Natural killer cell (primary cell): ENCODE measurements around the gene SMCHD1. TPM values are rescaled to one million over a fixed set of nuclear protein-coding genes. Genes with fewer than 3 reads are reported as not detected.

Experiments
- ATAC-seq, 3 donors: fragments of 150-1000 bp in 2 of 3; fragments of 200-7000 bp in 1 of 3; cut with Tn5 transposase; 1 replicate in 1 of 3; 2 replicates in 2 of 3; pipeline ENCODE4 v1.10.0; 2021; ENCODE audit warnings: mild to moderate bottlenecking in 2 of 3, moderate library complexity in 2 of 3
- DNase-seq, 2 donors: peaks; one replicate each; pipeline versions ENCODE4 v3.0.0 to v3.0.0-alpha.2; 2013 to 2021; ENCODE audit warnings: mixed read lengths in 1 of 2
- H3K27ac ChIP-seq: one replicate; pipeline ENCODE4 v1.5.1; 2013; ENCODE audit warnings: mild to moderate bottlenecking, low read length
- H3K27me3 ChIP-seq: one replicate; pipeline ENCODE4 v1.6.1; 2013; ENCODE audit warnings: low read length; ENCODE audit not compliant: control insufficient read depth, insufficient read depth
- H3K36me3 ChIP-seq: one replicate; pipeline ENCODE4 v1.6.1; 2013; ENCODE audit warnings: low read length; ENCODE audit not compliant: control insufficient read depth, insufficient read depth
- H3K4me1 ChIP-seq: one replicate; pipeline ENCODE4 v1.6.1; 2013; ENCODE audit warnings: low read length; ENCODE audit not compliant: control insufficient read depth, insufficient read depth
- H3K4me3 ChIP-seq: one replicate; pipeline ENCODE4 v1.5.1; 2013; ENCODE audit warnings: low read length
- H3K9me3 ChIP-seq: one replicate; pipeline ENCODE4 v1.6.1; 2013; ENCODE audit warnings: low read length; ENCODE audit not compliant: control insufficient read depth, insufficient read depth
- H3K27ac Mint-ChIP-seq, 2 donors: one replicate each; pipeline ENCODE4 v1.8.0; 2022; ENCODE audit warnings: mild to moderate bottlenecking in 2 of 2, mixed read lengths in 2 of 2, moderate library complexity in 1 of 2
- H3K27me3 Mint-ChIP-seq, 2 donors: one replicate each; pipeline ENCODE4 v1.8.0; 2022; ENCODE audit warnings: low read depth in 2 of 2, mixed read lengths in 2 of 2
- H3K36me3 Mint-ChIP-seq: one replicate; pipeline ENCODE4 v1.8.0; 2022; ENCODE audit warnings: mixed read lengths
- H3K4me1 Mint-ChIP-seq, 2 donors: one replicate each; pipeline ENCODE4 v1.8.0; 2022; ENCODE audit warnings: mixed read lengths in 2 of 2
- H3K4me3 Mint-ChIP-seq: one replicate; pipeline ENCODE4 v1.8.0; 2022; ENCODE audit warnings: mild to moderate bottlenecking, moderate library complexity, mixed read lengths
- H3K9me3 Mint-ChIP-seq, 2 donors: one replicate each; pipeline ENCODE4 v1.8.0; 2022; ENCODE audit warnings: mixed read lengths in 2 of 2
- WGBS: methylation state at CpG from one replicate; pipeline ENCODE4 v1.1.7; 2013; ENCODE audit warnings: missing lambda C conversion rate; ENCODE audit not compliant: insufficient coverage; 5-methylcytosine and 5-hydroxymethylcytosine counted together
- intact Hi-C: fragments of 100-400 bp; cut with micrococcal nuclease; formaldehyde crosslinking; loops from one replicate; pipeline ENCODE4 v1.14.2; 2022
- total RNA-seq, 4 donors: library from RNA; stranded (reverse); fragments of 120-200 nt in 1 of 4; gene quantifications; one replicate each; pipeline versions ENCODE4 v1.2.3 to v1.2.4, GENCODE V29; 2013 to 2022
- TF ChIP-seq, protein P1 (sequence below): fragments of 200-600 bp; IDR thresholded peaks from one replicate; pipeline ENCODE4 v1.8.0; 2022; ENCODE audit warnings: antibody characterized with exemption

The SMCHD1 gene
- 100 to 1,000 TPM; 200 to 240 (median 203) TPM for total RNA-seq
- 461 TPM for total RNA-seq (2013)

DNA sequence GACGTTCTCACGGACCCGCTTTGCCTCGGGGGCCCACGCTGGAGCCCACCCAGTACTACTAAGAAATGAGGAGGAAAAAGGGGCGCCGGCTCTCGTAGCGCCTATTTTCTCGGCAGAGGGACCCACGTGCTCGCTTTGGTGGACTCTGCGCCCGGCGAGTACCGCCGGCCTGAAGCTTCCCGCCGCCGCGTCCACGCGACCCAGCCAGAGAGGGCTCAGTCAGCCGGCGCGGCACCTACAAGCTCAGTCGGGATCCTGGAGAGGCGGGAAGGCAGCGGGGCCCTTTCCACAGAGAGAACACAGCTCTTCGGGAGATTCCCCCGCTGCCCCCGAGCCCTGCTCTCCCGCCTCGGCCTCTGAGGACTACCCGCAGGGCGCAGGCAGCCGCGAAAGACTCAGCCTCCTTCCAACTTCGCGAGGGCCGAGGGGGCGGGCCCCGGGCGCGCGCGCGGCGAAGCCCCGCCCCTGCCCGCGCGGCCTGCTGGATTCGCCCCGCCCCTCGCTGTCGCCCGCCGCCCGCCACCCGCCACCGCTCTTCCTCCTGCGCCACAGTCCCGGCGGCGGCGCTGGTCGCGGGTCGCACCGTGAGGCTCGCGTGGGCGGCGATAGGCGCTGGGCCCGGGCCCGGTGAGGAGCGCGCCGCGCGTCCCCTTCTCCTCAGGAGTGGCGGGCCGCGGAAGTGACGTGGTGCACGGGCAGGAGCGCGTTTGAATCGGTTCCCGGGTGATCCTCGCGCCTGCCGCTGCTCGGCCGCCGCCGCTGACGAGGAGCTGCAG, at the start of gene SMCHD1:
Gene SMCHD1, plus strand, starts transcription at position 549 of the 776 bp plus-strand sequence. CDS start 350 bp downstream, outside the sequence.
- peak; percentile 87 to 94 for DNase-seq
- TF ChIP-seq, protein P1, sequence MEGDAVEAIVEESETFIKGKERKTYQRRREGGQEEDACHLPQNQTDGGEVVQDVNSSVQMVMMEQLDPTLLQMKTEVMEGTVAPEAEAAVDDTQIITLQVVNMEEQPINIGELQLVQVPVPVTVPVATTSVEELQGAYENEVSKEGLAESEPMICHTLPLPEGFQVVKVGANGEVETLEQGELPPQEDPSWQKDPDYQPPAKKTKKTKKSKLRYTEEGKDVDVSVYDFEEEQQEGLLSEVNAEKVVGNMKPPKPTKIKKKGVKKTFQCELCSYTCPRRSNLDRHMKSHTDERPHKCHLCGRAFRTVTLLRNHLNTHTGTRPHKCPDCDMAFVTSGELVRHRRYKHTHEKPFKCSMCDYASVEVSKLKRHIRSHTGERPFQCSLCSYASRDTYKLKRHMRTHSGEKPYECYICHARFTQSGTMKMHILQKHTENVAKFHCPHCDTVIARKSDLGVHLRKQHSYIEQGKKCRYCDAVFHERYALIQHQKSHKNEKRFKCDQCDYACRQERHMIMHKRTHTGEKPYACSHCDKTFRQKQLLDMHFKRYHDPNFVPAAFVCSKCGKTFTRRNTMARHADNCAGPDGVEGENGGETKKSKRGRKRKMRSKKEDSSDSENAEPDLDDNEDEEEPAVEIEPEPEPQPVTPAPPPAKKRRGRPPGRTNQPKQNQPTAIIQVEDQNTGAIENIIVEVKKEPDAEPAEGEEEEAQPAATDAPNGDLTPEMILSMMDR = no peak
- under 1% methylated on average over 100 of the region's 100 CpGs for WGBS
- intact Hi-C loops = loop anchor here (1.0 to 5.0 kb wide), 4 partner anchors 14 to 317 kb away; no protein-coding TSS in a partner anchor
- H3K27ac Mint-ChIP-seq = peak within 1 kb of the TSS; percentile 96 to 97
- no peaks in the 10 kb centered on the region for H3K9me3 Mint-ChIP-seq
- H3K36me3 ChIP-seq = no peaks in the 10 kb centered on the region
- peak within 1 kb of the TSS; percentile 99 for H3K27ac ChIP-seq
- no peaks in the 10 kb centered on the region for H3K36me3 Mint-ChIP-seq
- no peaks in the 10 kb centered on the region for H3K9me3 ChIP-seq
- H3K4me1 Mint-ChIP-seq = peaks cover 35 to 37% of the 10 kb centered on the region in 2 donors
- H3K4me3 ChIP-seq = peak within 1 kb of the TSS; percentile 100
- H3K27me3 ChIP-seq = no peaks in the 10 kb centered on the region
- no peaks in the 10 kb centered on the region for H3K27me3 Mint-ChIP-seq
- H3K4me1 ChIP-seq = peaks cover 19% of the 10 kb centered on the region
- peak within 1 kb of the TSS; percentile 96 for H3K4me3 Mint-ChIP-seq
- ATAC-seq = peak; percentile 74 to 92 (median 80)

DNA sequence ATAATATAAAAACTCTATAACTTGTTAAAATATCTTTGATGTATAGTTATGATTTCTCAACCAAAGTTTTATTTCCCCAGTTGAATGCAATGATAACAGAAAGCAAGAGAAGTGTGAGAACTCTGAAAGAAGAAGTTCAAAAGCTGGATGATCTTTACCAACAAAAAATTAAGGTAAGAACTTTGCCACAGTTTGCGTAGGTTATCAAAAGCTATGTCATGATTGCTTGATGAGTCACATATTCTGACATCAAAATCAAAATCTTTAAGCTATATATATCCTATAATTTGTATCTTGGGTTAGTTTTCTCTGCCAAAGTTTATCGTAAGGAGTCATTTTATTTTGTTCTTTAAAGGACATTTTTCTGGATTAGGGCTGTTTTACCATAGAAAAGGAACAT, 49.2 kb upstream of the SMCHD1 start:
- no peaks in the 10 kb centered on the region for H3K9me3 Mint-ChIP-seq
- peak in 1 of 2 donors; percentile 60 for DNase-seq
- no peak overlapping the region for H3K4me3 ChIP-seq
- TF ChIP-seq, protein P1 = no peak
- peaks cover 20 to 21% of the 10 kb centered on the region in 2 donors for H3K4me1 Mint-ChIP-seq
- peak overlapping the region; percentile 70 for H3K27ac ChIP-seq
- H3K36me3 Mint-ChIP-seq = no peaks in the 10 kb centered on the region
- peak; percentile 39 to 49 (median 39) for ATAC-seq
- H3K27me3 ChIP-seq = no peaks in the 10 kb centered on the region
- WGBS = 14% methylated on average over 1 of the region's 2 CpGs
- peak overlapping the region; percentile 74 for H3K4me3 Mint-ChIP-seq
- H3K36me3 ChIP-seq = no peaks in the 10 kb centered on the region
- H3K27me3 Mint-ChIP-seq = no peaks in the 10 kb centered on the region
- intact Hi-C loops = loop anchor here (1.0 to 5.0 kb wide), 2 partner anchors 30 to 51 kb away; partner anchors contain the start of gene SMCHD1
- H3K4me1 ChIP-seq = peaks cover 3% of the 10 kb centered on the region
- H3K27ac Mint-ChIP-seq = peak overlapping the region; percentile 89 to 92
- no peaks in the 10 kb centered on the region for H3K9me3 ChIP-seq

DNA sequence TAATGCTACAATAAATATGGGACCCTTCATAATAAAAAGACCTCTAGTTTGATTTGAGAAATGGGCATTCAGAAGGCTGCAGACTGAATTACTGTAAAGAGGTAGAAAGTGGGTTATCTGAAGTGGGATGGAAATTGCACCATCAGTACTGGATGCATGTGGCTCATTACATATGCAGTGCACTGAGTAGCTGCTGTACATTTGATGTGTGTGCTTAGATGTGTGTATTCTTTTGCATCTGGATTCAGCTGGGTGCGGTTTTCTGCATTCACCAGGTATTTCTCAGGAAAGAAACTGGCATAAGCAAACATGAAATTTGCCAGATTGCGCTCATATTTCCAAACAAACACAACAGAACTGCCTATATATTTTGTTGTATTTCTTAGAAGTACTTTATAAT, 45.9 kb upstream of the SMCHD1 start:
- intact Hi-C loops = loop anchor here (5.0 kb wide), 1 partner anchor 48 kb away; the partner anchor contains the start of gene SMCHD1
- Histone ChIP-seq H3K4me1 (peaks cover 3% of the 10 kb centered on the region), H3K27me3 (no peaks in the 10 kb centered on the region), H3K36me3 (no peaks in the 10 kb centered on the region), H3K27ac (no peak overlapping the region), H3K9me3 (no peaks in the 10 kb centered on the region), H3K4me3 (no peak overlapping the region)
- TF ChIP-seq, protein P1 = no peak
- no peak overlapping the region for H3K4me3 Mint-ChIP-seq
- H3K27me3 Mint-ChIP-seq = no peaks in the 10 kb centered on the region
- H3K4me1 Mint-ChIP-seq = peaks cover 16 to 17% of the 10 kb centered on the region in 2 donors
- no peak for DNase-seq
- no peaks in the 10 kb centered on the region for H3K36me3 Mint-ChIP-seq
- no peaks in the 10 kb centered on the region for H3K9me3 Mint-ChIP-seq
- WGBS = 100% methylated on average over 1 of the region's 2 CpGs
- H3K27ac Mint-ChIP-seq = peak overlapping the region in 1 of 2 donors; percentile 26
- no peak for ATAC-seq
